Body of pancreas (tissue), 4 donors: ENCODE results near the gene SRRM5. TPM values are rescaled to one million over a fixed set of nuclear protein-coding genes. Genes with fewer than 3 reads are reported as not detected.

Source experiments
- ATAC-seq: fragments of 150-250 bp; one replicate; pipeline ENCODE4 v1.9.1; 2016
- DNase-seq, 4 donors: peaks; one replicate each; pipeline ENCODE4 v3.0.0-alpha.2; 2019
- H3K27ac ChIP-seq, 4 donors: fragments of 200-600 bp; sonication (generic); 1 replicate in 3 of 4; 2 replicates in 1 of 4; pipeline versions ENCODE4 v1.5.1 to v1.6.1; 2016 to 2019; ENCODE audit warnings: mild to moderate bottlenecking in 1 of 4, mixed read lengths in 1 of 4, moderate library complexity in 1 of 4
- H3K27me3 ChIP-seq, 2 donors: fragments of 200-600 bp; sonication (generic); one replicate each; pipeline ENCODE4 v1.6.0; 2016; ENCODE audit warnings: mild to moderate bottlenecking in 1 of 2
- H3K36me3 ChIP-seq, 2 donors: fragments of 200-600 bp; sonication (generic); replicated peaks in 1 of 2; 2 replicates each; pipeline ENCODE4 v1.5.1; 2016; ENCODE audit warnings: low read depth in 2 of 2; ENCODE audit not compliant: insufficient read depth in 1 of 2
- H3K4me1 ChIP-seq: fragments of 200-600 bp; sonication (generic); one replicate; pipeline ENCODE4 v1.6.0; 2016
- H3K4me3 ChIP-seq, 2 donors: fragments of 200-600 bp; sonication (generic); 1 replicate in 1 of 2; 2 replicates in 1 of 2; pipeline ENCODE4 v1.5.1; 2016 to 2019
- H3K9me3 ChIP-seq, 3 donors: fragments of 200-600 bp; sonication (generic); 1 replicate in 2 of 3; 2 replicates in 1 of 3; pipeline ENCODE4 v1.5.1; 2016
- POLR2A ChIP-seq, 3 donors: fragments of 450-650 bp; IDR thresholded peaks; one replicate each; pipeline ENCODE4 v1.6.1; 2016; ENCODE audit warnings: antibody characterized with exemption in 3 of 3, mild to moderate bottlenecking in 2 of 3
- WGBS, 2 donors: methylation state at CpG; one replicate each; pipeline ENCODE4 v1.1.5; 2017; 5-methylcytosine and 5-hydroxymethylcytosine counted together
- intact Hi-C: fragments of 100-400 bp; cut with DNase I; formaldehyde crosslinking; loops from one replicate; pipeline ENCODE4 v1.15.1; 2023
- total RNA-seq, 2 donors: library from RNA; depleted of rRNA; stranded (reverse); fragments of >200 nt; gene quantifications; one replicate each; pipeline ENCODE4 v1.1.0, GENCODE V29; 2016
- TF ChIP-seq, protein P1 (sequence below), 7 experiments: fragments of 450-650 bp in 4 of 7; fragments of 200-600 bp in 3 of 7; sonication (generic) in 3 of 7; IDR thresholded peaks; one replicate each; pipeline ENCODE4 v1.5.1; 2016 to 2019; ENCODE audit warnings: antibody characterized with exemption in 7 of 7

SRRM5 gene, protein sequence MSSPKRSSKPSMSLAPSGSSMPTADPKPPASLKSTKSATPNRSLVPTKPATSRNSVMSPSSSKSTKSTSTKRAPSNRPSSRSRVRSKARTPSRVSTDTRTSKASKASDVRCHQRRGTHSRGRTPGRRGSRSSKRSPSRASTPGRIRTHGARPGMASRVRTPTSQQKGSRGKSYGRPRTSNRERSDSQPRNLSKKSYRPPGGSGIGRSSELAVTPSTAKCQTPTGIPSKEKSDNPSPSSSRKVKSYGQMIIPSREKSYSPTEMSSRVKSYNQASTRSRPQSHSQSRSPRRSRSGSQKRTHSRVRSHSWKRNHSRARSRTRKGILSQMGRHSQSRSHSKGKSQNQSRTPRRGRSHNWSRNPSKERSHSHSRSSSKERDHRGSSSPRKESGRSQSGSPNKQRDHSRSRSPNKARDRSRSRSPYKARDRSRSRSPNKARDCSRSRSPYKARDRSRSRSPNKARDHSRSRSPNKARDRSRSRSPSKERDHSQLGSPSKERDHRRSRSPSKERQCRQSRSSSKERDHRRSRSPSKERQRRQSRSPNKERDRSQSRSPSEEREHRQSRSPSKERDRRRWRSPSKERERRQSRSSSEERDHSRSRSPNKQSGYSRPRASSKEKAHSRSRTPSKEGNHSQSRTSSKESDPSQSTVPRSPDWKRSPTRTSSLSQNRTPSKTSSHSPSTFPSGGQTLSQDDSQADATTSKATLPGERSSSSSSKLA
- total RNA-seq, result 1 to 10 TPM in 1 of 2 donors, under 1 TPM in 1; 0.33 to 2.1 TPM

DNA sequence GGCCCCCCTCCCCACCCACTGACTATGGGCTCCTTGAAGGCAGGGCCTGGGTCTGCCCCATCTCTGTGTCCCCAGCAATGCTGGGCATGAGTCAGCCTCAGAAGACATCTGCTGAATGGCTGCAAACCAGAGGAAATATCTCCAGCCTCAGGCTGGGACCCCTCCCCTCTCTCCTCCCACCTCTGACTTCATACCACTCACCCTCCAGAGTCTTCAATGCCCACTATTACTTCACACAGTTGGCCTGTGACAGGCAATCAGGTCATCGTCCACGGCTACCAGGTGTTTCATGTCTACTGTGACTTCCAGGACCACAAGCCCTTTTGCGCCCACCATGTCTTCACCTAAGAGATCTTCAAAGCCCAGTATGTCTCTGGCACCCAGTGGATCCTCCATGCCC is at the start of gene SRRM5:
SRRM5 (plus strand) TSS at position 301 of the 400 bp plus-strand sequence; CDS start at position 335, 34 bp downstream.
- Histone ChIP-seq H3K4me3 (no peak within 1 kb of the TSS), H3K27me3 (no peaks in the 10 kb centered on the region), H3K36me3 (peaks cover 0 to 5% of the 10 kb centered on the region in 2 donors), H3K4me1 (peaks cover 14% of the 10 kb centered on the region), H3K27ac (no peak within 1 kb of the TSS), H3K9me3 (no peaks in the 10 kb centered on the region)
- intact Hi-C loops, result no loop called here
- WGBS, 2 donors, result 95 to 97% methylated on average over 3 of the region's 3 CpGs
- ATAC-seq (no peak), DNase-seq (no peak)
- TF ChIP-seq, protein P1, sequence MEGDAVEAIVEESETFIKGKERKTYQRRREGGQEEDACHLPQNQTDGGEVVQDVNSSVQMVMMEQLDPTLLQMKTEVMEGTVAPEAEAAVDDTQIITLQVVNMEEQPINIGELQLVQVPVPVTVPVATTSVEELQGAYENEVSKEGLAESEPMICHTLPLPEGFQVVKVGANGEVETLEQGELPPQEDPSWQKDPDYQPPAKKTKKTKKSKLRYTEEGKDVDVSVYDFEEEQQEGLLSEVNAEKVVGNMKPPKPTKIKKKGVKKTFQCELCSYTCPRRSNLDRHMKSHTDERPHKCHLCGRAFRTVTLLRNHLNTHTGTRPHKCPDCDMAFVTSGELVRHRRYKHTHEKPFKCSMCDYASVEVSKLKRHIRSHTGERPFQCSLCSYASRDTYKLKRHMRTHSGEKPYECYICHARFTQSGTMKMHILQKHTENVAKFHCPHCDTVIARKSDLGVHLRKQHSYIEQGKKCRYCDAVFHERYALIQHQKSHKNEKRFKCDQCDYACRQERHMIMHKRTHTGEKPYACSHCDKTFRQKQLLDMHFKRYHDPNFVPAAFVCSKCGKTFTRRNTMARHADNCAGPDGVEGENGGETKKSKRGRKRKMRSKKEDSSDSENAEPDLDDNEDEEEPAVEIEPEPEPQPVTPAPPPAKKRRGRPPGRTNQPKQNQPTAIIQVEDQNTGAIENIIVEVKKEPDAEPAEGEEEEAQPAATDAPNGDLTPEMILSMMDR (IDR thresholded peaks at IDR 0.05), result no peak
- TF ChIP-seq POLR2A (IDR thresholded peaks at IDR 0.05), result no peak

DNA sequence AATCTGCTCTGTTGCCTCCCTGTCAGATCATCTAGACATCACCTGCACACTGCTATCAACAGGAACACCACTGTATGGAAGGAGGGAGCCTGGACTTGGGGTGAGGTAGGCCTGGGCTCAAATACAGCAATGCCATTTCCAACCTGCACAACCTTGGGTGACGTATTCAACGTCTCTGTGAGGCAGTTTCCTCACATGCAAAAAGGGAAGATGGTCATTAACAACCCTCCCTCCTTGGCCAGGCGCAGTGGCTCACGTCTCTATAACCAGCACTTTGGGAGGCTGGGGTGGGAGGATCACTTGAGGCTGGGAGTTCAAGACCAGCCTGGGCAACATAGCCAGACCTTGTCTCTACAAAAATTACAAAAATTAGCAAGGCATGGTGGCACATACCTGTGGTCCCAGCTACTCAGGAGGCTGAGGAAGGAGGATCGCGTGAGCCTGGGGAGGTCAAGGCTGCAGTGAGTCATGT is 49.6 kb upstream of the SRRM5 start:
- Histone ChIP-seq H3K36me3 (peaks cover 0 to 3% of the 10 kb centered on the region in 2 donors), H3K27ac (peak overlapping the region in 2 of 4 donors; percentile 39 to 75), H3K9me3 (no peaks in the 10 kb centered on the region), H3K4me3 (no peak overlapping the region), H3K27me3 (no peaks in the 10 kb centered on the region), H3K4me1 (no peaks in the 10 kb centered on the region)
- 74 to 88% methylated on average over 5 to 6 of the region's 6 CpGs for WGBS, 2 donors
- intact Hi-C loops, result no loop called here
- ATAC-seq (no peak), DNase-seq (no peak)
- TF ChIP-seq, protein P1 (IDR thresholded peaks at IDR 0.05), result no peak
- no peak for TF ChIP-seq POLR2A (IDR thresholded peaks at IDR 0.05)

DNA sequence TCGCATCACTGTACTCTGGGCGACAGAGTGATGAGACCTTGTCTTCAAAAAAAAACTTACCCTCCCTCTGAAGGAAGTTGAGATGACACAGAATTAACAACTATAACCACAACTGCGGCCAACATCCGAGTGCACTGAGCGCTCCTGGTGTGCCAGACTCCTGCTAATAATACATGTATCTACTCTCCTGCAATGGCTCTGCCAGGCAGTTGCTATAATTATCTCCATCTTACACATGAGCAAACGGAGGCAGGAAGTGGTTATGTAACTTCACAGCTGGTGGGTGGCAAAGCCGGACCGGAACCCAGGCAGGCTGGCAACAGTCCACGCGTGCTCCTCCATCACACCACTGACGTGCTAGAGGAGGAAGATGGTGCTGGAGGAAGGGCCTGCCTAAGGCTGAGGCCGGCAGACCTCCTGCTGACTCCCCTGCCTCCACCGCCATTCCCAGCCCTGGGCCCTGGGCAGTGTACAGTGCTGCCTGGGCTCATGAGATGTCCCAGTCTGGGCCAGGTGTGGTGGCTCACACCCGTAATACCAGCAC is 49.1 kb upstream of the SRRM5 start:
- Histone ChIP-seq H3K4me1 (no peaks in the 10 kb centered on the region), H3K36me3 (peaks cover 0 to 3% of the 10 kb centered on the region in 2 donors), H3K9me3 (no peaks in the 10 kb centered on the region), H3K4me3 (no peak overlapping the region), H3K27ac (peak overlapping the region in 2 of 4 donors; percentile 39 to 75), H3K27me3 (no peaks in the 10 kb centered on the region)
- intact Hi-C loops, result no loop called here
- 67 to 86% methylated on average over 11 to 14 of the region's 14 CpGs for WGBS, 2 donors
- ATAC-seq (peak; percentile 15), DNase-seq (peak; percentile 35 to 84 (median 65))
- TF ChIP-seq POLR2A (IDR thresholded peaks at IDR 0.05), result no peak
- TF ChIP-seq, protein P1 (IDR thresholded peaks at IDR 0.05), result no peak

DNA sequence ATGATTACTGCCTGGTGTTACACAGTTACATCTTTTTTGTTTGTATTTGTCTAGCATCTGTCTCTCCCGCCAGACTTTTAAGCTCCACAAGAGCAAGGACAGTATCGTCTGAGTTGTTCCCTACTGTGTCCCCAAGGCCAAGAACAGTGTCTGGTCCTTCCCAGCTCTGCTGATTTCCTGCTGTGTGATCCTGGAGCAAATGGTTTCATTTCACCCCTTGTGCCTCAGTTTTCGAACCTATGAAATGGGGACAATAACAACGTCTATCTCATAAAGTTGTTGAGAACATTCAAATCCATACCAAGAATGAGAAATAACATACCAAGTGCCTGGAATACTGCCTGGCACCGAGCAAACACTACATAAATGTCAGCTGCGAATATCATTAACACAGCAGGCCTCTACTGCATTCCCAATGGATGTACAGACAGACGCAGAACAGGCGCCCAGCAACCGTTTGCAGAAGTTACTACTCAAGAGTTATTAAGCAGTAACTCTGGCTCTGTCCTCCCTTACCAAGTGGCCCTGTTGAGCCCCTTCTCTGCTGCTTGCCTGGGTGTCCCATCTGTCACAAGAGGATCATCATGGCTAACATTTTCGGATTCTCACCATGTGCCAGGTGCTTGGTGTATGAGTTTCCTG is 48.0 kb upstream of the SRRM5 start:
- Histone ChIP-seq H3K9me3 (no peaks in the 10 kb centered on the region), H3K36me3 (no peaks in the 10 kb centered on the region), H3K4me1 (no peaks in the 10 kb centered on the region), H3K4me3 (no peak overlapping the region), H3K27ac (no peak overlapping the region), H3K27me3 (no peaks in the 10 kb centered on the region)
- WGBS, 2 donors, result 83 to 94% methylated on average over 10 of the region's 10 CpGs
- no peak for TF ChIP-seq POLR2A (IDR thresholded peaks at IDR 0.05)
- TF ChIP-seq, protein P1 (IDR thresholded peaks at IDR 0.05), result no peak
- intact Hi-C loops, result no loop called here
- DNase-seq, result no peak
- no peak for ATAC-seq
